ENCODE data around the gene TGFB3.
"Not testable (repeated sequence)": the region's sequence is repeated elsewhere in the genome, so short reads cannot be mapped to it uniquely, and the experiment has no call there.

The TGFB3 gene

DNA sequence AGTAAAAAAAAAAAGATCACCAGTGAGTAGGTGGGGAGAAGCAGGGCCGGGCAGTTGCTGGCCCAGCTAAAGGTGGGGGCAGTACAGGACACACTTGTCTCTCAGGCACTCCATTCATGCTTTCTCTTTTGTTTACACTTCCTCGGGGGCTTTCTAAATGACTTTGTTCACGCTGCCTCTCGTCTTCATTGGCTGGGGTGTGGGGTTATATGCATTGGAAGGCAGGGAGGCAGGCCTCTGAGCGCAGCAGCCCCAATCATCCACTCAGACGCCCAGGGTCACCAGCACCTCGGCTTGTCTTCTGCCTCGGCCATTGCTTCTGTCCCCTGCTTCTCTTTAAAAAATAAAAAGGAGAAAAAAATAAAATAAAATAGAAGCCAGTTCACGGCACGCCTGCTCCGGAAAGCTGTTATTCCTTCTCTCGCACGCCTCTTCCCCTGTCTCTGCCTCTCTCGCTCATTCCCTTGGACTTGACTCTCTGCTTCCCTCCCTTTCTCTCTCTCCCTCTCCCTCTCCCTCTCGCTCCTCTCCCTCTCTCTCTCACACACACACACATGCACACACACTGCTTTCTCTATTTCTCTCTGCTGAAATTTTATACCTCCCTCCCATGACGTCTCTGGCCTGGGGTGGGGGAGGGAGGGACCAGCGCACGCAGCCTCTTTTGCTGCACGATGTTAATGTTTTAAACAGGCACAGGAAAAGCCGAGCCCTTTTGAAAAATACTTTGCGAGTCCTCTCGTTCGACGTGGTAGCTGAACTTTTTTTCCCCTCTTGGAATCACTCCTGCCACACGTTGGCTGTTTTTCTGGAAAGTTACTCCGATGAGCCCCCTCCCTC lies at the start of gene TGFB3:
Gene TGFB3 (minus strand): TSS at position 570 of the 840 bp plus-strand sequence. CDS start 1,102 bp downstream, outside the sequence.
- DNase-seq (ENCODE audit: low read depth), result peak; percentile 30

DNA sequence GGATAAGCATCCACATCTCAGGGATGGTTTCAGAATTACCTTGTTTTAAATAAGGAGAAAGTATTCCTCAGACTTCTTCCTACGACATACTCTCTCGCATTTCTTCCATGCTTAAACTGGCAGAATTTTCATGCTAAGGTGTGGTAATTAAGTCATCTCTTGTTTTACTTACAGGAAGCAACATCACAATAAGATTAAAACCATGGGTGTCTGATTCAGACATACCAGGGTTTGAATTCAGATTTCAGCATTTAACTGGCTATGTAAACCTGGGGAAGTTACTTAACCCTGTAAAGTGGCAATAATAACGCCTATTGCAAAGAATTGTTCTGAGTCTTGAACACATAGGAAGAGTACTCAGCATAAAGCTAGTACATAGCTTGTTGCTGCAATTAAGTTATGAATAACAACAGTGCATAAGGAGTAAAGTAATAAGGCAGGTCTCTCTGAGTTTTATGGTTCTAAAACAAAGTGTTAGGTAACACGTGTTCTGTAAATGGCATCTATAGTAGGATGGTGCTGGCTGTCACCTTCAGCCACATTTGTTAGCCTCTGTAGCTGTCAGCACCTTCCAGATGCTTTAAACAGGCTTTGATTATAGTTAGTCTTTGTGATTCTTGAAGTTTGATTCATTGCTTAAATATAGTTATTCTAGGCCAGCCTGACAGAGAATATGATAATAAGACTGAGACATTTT lies 42.6 kb upstream of the TGFB3 start:
- DNase-seq (ENCODE audit: low read depth), result no peak

DNA sequence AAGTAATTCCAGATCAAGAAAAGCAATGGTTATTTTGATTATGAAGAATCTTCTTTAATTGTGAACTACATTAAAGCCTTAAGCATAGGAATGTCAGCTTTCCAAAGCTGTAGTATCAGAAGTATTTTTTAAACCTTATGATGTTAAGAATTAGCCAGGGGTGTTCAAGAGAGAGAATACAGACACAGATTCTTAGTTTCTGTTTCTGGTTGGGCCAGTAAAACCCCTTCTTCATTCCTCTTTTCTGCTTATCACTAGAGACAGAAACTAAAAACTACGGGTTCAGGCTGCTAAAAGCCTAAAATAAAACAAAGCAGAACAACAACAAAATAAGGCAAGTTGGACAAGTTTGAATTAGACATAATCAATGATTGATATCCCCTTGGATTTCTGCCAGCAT lies 42.0 kb upstream of the TGFB3 start:
- DNase-seq (ENCODE audit: low read depth), result no peak

DNA sequence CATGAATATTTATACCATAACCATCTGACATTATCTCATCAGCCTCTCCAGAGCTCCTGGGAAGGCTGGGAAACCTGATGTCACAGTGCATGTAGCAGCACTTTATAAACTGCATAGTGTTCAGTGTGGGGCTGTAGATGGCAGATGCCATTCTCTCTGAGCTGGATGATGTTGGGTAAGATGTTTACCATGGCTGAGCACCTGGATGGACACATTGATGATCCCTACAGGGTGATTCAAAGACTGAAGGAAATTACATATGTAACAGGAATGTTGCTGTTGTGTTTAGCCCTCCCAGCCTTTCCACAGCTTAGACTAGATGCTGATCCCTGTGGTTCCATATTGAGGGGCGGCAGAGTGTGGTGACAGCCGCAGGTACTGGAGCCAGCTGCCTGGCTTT lies 41.2 kb upstream of the TGFB3 start:
- no peak for DNase-seq (ENCODE audit: low read depth)

DNA sequence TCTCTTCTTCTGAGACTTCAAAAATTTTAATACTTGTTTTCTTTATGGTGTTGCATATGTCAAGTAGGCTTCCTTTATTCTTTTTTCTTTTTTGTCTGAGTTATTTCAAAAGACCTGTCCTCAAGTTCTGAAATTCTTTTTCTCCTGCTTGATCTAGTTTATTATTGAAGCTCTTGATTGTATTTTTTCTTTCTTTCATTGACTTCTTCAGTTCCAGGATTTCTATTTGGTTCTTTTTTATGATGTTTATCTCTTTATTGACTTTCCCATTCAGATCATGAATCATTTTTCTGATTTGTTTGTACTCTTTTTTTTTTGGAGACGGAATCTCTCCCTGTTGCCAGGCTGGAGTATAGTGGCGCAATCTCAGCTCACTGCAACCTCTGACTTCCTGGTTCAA lies 37.9 kb upstream of the TGFB3 start:
- DNase-seq (ENCODE audit: low read depth), result no peak

DNA sequence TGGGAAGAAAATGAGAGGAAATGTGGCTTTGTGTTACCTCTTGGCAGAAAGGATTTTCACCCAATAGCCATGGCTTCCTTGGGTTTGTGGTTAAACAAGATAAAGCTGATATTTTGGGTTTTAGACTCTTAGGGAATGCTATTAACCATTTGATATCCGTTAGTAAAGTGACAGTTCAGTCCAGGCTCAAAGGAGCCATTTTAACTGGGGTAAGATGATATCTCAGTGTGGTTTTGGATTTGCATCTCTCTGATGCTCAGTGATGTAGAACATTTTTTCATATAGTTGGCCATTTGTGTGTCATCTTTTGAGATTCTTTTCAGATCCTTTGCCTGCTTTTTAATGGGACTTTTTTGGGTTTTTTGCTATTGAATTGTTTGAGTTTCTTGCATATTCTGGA lies 33.9 kb upstream of the TGFB3 start:
- no peak for DNase-seq (ENCODE audit: low read depth)

DNA sequence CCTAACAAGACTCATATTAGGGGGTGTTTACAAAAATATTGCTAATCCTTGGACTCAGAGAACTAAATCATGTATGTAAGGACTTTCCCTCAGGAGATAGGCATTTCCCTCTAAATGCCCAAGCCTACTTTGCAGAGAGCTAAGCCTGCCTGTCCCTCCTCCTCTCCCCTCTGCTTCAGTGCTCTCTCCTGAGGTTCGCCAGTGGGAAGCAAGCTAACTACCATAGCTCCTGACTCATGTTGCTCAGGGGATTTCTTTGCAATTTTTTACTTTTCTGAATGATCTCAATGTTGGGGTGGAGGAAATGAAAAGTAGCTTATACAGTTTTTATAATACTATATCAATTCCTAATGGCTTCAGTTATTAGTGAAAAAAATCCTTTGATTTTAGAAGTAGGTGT lies 33.4 kb upstream of the TGFB3 start:
- DNase-seq (ENCODE audit: low read depth), result no peak

DNA sequence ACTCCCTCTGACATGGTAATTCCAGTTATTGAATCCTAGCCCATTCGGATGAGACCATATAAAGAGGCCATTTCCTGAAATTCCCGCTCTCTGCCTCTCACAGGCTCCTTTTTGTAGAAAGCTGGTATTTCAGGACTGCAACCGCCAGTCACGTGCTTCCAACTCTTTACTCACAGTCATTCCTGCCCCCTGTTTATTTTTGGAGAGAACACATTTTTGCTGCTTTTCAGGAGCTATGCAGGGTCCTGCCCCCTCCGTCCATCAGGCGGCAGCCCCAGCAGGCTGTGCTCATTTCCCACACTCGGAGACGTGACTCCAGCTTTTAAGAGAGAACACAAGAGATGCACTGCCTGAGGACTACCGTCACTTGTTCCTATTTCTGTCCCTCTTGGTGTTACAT lies 30.6 kb upstream of the TGFB3 start:
- DNase-seq (ENCODE audit: low read depth), result no peak

DNA sequence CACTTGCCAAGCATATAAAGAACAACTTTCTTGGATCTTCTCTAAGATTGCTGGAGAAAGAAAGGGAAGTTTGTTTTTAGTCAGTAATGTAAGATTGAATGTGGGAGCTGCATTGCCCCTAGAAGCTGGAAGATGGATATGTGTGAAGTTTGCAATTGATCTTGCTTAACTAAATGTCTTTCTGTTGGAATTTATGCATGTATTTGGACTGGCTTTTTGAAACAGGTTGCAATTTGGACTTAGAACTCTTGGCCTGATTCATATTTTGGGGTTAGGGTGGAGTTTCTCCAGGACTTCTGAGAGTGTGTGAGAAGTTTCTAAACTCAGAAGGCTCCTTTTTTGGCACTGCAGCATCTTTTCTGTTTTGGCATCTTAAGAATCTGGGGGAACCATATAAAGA lies 30.1 kb upstream of the TGFB3 start:
- DNase-seq (ENCODE audit: low read depth), result no peak

DNA sequence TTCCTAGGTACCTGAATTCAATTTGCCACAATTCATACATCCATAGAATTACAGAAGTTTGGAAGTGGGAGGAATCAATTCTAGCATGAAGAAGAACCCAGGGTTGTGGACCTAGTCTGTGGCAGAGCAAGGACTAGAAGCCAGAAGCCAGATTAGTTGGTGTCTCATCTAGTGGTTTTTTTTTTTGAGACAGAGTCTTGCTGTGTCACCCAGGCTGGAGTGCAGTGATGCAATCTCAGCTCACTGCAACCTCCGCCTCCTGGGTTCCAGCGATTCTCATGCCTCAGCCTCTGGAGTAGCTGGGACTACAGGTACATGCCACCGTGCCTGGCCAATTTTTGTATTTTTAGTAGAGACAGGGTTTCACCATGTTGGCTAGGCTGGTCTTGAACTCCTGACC lies 27.8 kb upstream of the TGFB3 start:
- not testable (repeated sequence) for DNase-seq (ENCODE audit: low read depth)

DNA sequence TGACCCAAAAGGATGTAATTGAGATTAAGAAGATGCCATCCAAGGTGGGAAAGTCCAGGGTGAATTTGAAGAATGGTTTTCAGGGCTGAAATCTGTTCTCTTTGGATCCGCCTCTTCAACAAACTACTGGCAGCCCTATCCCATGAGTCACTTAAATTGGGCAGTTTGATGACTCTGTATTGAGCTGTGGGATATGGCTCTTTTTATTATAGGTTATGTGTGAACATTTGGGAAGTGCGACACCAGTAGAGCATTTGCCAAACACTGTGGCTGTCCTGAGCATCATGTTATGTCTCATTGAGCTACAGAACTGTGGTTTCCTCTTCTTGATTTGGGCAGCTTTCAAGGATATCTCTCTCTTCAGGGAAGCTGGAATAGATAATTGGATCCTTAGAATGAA lies 26.1 kb upstream of the TGFB3 start:
- DNase-seq (ENCODE audit: low read depth), result no peak

DNA sequence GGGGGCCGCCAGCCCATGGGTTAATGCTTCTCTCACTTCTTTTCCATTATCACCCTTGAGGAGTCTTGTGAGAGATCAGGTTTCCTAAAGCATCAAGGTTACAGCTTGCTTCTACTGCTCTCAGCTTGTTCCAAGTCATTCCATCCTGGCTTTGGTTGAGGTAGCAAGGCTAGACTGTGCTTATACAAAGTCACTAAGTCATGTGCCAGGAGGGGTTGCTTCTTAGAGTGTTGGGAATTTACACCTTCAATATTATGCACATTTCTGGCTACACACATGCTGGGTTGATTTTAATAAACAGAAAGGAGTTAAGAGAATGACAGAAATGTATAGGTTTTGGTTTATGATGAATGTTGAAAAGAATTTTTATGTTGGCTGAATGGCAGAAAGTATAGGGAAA lies 25.6 kb upstream of the TGFB3 start:
- no peak for DNase-seq (ENCODE audit: low read depth)

DNA sequence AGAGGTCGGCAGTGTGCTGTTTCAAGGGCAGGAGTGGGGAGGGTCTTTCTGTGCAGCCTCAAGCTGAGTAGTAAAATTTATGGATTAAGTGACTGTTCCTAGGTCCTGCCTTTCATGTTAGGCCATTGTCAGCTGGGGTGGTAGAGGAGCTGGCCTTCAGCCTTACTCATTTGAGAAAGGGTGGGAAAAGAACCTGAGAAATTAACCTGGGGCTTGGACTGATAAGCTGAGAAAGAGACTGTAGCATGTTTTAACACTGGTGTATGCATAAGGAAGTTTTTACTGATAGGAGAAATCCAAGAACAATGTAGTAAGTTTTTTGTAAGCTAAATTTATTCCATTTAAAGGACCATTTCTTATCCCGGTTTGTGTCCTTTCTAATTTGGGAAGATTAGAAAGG lies 24.5 kb upstream of the TGFB3 start:
- no peak for DNase-seq (ENCODE audit: low read depth)

DNA sequence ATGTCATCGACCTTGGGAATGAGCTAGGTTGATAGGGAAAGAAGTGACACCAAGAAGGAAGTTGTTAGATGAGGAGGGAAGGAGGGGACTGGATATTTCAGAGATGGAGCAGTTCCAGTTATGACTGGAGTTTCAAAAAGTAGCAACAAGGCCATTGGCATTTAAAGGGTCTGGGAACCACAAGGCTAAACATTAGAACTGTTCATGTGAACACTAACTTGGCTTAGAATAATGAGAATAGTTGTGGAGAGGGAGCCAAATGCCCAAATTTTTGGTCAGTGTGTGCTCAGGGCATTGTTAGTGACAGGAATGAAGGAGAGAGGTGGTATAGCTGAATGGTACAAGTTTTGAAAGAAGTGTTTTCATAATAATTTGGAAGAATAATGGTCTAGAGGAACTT lies 20.6 kb upstream of the TGFB3 start:
- DNase-seq (ENCODE audit: low read depth), result no peak

DNA sequence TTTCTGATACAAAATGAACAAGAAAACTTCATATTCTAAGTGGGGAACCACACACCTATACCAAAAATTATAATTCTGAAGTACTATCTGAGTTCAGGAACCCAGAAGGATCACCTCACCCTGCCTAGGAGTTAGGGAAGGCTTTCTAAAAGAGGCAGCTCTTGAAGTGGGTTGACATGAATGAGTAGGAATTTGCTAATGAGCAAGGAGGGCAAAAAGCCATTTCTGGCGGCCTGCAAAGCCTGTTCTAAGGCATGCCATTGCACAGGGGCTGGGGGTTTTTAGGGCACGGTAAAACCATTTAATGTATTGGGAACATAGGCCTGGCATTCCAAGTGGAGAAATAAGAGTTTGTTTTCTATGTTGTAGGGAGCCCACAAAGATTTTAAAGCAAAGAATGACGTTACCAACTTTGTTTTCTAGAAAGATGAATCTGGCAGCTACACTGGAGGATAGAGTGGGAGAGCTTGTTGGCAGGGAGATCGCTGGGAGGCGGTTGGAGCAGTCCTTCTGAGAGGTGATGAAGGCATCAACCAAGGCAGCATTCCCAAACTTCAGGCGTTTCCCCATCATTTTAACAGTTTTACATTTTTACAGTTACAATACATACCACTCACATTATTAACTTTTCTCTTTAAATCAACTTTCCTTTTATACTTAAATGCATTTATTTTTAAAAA lies 17.9 kb upstream of the TGFB3 start:
- no peak for DNase-seq (ENCODE audit: low read depth)

DNA sequence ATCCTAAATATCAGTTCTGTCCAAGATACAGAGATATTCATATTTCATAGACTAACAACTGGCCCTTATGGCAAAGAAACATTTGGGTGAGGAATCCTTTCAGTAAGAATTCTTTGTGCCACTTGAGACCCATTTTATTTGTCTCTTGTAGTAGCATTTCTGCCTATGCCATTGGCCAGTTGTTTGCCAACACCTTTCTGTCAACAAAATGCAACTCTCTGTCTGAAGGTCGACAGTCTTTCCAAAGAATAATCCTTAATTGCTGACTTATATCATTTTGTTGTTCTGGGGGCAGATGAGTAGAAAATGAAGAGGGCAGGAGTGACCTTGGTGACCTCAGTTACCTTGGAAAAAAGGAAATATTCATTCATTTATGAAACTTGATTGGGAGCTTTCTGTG lies 14.7 kb upstream of the TGFB3 start:
- no peak for DNase-seq (ENCODE audit: low read depth)

DNA sequence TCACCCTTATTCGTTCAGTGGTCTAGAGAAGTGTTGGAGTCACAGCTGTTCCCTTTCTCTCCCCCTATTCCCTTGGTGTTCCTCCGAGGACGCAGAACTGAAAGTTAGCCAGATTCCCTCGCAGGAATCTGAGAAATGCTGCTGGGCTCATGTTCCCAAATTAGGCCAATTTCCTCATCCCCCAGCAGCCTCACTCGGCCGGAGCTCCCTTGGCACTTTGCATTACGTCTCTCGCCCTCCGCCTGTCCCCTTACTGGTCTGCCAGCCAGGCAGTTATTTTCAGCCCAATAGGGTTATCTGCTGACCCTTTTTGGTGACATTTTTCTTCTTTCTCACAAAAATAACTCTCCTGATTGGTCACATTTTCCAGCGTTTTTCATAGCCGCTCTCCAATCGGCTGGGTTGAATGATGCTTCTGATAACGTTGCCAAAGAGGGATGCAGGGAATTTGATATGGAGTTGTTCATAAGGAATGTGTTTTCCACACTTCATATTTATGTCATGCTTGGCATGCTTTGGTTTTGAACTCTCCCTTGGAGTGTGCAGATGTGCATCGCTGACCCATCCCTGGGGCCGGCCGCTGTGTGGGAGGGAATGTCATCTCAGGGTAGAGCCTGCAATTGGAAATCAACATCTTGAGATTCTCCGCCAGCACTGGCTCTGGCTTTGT lies 13.7 kb upstream of the TGFB3 start:
- DNase-seq (ENCODE audit: low read depth), result no peak

DNA sequence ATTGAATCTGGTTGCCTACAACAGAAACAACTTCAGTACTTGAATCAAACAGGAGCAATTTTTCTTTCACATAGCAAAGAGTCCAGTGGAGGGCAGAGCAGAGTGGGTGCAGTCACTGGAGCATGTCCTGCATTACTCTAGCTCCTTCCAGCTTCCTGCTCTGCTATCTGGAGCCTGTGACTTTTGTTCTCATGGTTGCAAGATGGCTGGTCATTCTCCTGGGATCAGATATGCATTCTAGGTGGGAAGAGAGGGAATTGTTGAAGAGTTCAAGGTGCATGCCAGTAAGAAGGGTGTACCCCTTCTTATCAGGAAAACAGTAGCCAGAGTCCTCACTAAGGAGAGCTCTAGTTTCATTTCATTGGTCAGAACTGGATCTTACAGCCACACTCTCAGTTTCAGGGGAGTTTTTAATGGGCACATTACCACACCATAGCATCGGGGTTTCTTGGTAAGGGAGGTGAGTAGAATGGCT lies 11.8 kb upstream of the TGFB3 start:
- DNase-seq (ENCODE audit: low read depth), result no peak

DNA sequence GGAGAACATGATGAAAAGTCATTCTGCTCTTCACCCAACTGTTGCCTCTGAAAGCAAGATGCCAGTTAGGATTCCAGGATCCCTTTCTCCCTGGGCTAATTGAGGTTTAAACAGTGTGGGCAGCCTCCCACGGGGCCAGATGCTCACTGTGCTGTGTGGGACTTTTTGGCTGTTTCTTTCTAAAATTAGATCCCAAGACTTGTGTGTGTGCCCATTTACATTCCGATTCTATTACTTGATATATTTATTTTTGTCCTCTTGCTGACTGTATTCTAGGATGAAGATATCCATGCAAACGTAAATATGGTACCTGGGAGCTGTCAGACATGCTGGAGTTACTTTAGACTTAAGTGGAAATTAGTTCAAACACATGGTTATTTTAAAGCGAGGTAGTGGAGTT lies 10.0 kb upstream of the TGFB3 start:
- no peak for DNase-seq (ENCODE audit: low read depth)

DNA sequence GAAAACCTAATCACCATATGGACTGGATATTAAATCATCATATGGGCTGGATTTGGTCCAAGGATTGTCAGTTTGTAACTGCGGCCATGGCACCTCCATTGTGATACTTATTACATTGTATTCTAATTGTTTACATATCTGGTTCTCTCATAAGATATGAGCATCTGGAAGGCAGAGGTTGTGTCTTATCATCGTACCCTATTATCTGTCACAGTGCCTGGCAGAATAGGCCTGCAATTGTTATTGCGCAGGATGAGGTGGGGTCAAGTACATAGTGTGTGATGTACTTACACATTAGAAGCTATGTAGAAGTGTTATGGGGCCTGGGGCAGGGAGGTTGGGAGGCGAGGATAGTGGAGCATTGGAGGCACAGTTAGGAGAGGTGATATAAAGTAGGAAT lies 8.5 kb upstream of the TGFB3 start:
- no peak for DNase-seq (ENCODE audit: low read depth)

DNA sequence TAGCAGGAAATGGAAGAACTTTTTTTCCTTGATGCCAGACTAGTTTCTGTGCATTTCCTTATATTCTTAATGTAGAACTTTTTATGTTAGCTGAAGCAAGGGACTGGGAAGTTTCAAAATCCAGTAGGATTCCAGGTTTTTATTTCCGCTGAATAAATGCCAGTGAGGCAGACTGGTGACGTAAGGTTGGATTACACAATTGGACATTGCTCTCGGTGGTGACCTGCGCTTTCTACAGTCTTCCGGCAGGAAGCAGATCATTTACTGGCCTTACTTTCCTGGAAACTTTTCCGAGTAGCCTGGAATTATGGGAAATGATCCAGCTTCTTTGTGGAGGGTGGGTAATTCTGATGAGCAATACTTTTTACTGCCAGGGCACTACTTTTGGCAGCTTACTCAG lies 7.3 kb upstream of the TGFB3 start:
- no peak for DNase-seq (ENCODE audit: low read depth)

DNA sequence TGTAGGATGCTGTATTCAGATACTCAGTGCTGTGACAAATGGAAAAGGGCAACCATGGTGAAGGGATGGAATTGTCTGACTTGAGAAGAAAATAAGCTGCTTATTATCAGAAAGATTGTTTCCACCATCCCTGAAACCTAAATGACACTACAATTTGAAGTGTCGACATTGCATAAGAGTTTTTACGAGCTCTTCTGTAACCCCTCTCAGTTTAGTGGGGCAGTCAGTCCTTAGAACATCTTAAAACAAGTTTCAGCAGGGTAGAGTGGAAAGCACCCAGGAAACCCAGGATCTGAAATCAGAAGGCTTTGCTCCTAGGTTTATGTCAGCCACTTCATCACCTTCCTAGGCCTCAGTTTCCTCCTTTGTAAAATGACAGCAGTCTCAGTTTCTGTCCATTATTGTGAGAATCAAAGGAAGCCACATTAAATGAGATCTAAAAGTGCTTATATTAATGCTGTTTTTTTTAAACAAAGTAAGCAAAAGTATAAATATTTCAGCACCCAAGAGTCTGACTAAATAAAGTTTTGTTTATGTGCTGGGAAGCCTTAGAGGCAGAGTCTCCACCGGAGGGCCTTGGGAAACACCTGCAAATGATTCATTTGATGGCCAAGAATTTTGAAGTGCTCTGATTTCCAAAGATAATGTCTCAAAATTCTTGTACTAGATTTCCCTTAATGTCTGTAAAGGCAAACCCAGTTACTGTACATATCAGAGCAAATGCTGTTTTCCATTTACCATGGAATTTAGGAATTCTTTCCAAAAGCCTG lies 5.6 kb upstream of the TGFB3 start:
- DNase-seq (ENCODE audit: low read depth), result no peak

Data from activated T-cell treated with anti-CD3 and anti-CD28 coated beads for 48 hours (primary cell).